Measurements from ENCODE around the gene LGR5. TPM values are rescaled to one million over a fixed set of nuclear protein-coding genes. Genes with fewer than 3 reads are reported as not detected.

The LGR5 gene
- total and polyA plus RNA-seq, 2 of the 13 experiments (the other 11 are each of a cell fraction or from before 2014, with no cell fraction given), result 37.0 to 121 TPM

GRCh38 chr12:71439613-71440344 is at the start of gene LGR5 (continued):
- 0 out of 2 replicates have a peak, but pooled peaks have one; percentile 46 for TF ChIP-seq ZNF574 (CRISPR knock-in tag; IDR thresholded peaks at IDR 0.05)
- TF ChIP-seq TFAP4 (IDR thresholded peaks at IDR 0.05; ENCODE audit: borderline replicate concordance, low read depth), result no peak
- peak; percentile 31; the same call in 1 of the 2 replicates for TF ChIP-seq JUNB (CRISPR knock-in tag; IDR thresholded peaks at IDR 0.05; ENCODE audit: borderline replicate concordance)
- peak; percentile 46 for TF ChIP-seq RARA (CRISPR knock-in tag; IDR thresholded peaks at IDR 0.05)
- TF ChIP-seq HIC2 (CRISPR knock-in tag; IDR thresholded peaks at IDR 0.05; ENCODE audit: low read depth), result no peak
- TF ChIP-seq ZNF263 (CRISPR knock-in tag; IDR thresholded peaks at IDR 0.05), result no peak
- TF ChIP-seq ZBTB34 (CRISPR knock-in tag; IDR thresholded peaks at IDR 0.05), result 0 out of 2 replicates have a peak, but pooled peaks have one; percentile 20
- TF ChIP-seq ZNF563 (CRISPR knock-in tag; IDR thresholded peaks at IDR 0.05), result 0 out of 2 replicates have a peak, but pooled peaks have one; percentile 28
- 0 out of 2 replicates have a peak, but pooled peaks have one; percentile 33 for TF ChIP-seq ZXDC (CRISPR knock-in tag; IDR thresholded peaks at IDR 0.05)
- TF ChIP-seq SOX5 (CRISPR knock-in tag; IDR thresholded peaks at IDR 0.05; ENCODE audit: borderline replicate concordance), result 0 out of 2 replicates have a peak, but pooled peaks have one; percentile 9
- 0 out of 2 replicates have a peak, but pooled peaks have one; percentile 20 for TF ChIP-seq CREB3 (CRISPR knock-in tag; IDR thresholded peaks at IDR 0.05)
- peak; percentile 10; the same call in 1 of the 2 replicates for TF ChIP-seq MYPOP (CRISPR knock-in tag; IDR thresholded peaks at IDR 0.05)
- peak; percentile 63 for TF ChIP-seq SALL1 (CRISPR knock-in tag; IDR thresholded peaks at IDR 0.05)
